Progenitor cell of endocrine pancreas (in vitro differentiated cells): ENCODE results near the gene TMEFF2. TPM values are rescaled to one million over a fixed set of nuclear protein-coding genes. Genes with fewer than 3 reads are reported as not detected.

Experiments used
- DNase-seq: peaks from one replicate; pipeline ENCODE4 v3.0.0; 2021; ENCODE audit warnings: low spot score; ENCODE audit not compliant: unreplicated experiment
- H3K27ac Mint-ChIP-seq: 2 replicates; pipeline ENCODE4 v1.8.0; 2021; ENCODE audit warnings: mild to moderate bottlenecking, moderate library complexity, mixed read lengths
- H3K27me3 Mint-ChIP-seq: 2 replicates; pipeline ENCODE4 v1.8.0; 2021; ENCODE audit warnings: mixed read lengths
- H3K36me3 Mint-ChIP-seq: 2 replicates; pipeline ENCODE4 v1.8.0; 2022; ENCODE audit warnings: mixed read lengths; ENCODE audit not compliant: insufficient read depth
- H3K4me1 Mint-ChIP-seq: 2 replicates; pipeline ENCODE4 v1.8.0; 2021; ENCODE audit warnings: low read depth, mixed read lengths
- H3K4me3 Mint-ChIP-seq: 2 replicates; pipeline ENCODE4 v1.8.0; 2021; ENCODE audit warnings: low read depth, mild to moderate bottlenecking, moderate library complexity, mixed read lengths
- H3K9me3 Mint-ChIP-seq: 2 replicates; pipeline ENCODE4 v1.8.0; 2021; ENCODE audit warnings: low read depth, mixed read lengths
- CTCF ChIP-seq: fragments of 200-600 bp; sonication (generic); IDR thresholded peaks from one replicate; pipeline ENCODE4 v1.5.0; 2021; ENCODE audit warnings: antibody characterized with exemption, mild to moderate bottlenecking; ENCODE audit not compliant: unreplicated experiment
- total RNA-seq: library from RNA; stranded (reverse); gene quantifications from 2 replicates; pipeline ENCODE4 v1.2.1, GENCODE V29; 2021

The TMEFF2 gene
- total RNA-seq, 1 donor from 2014 or later: 0.50 TPM

GRCh38 chr2:191908874-191909273, 285.9 kb downstream of the TMEFF2 start:
- no peak for DNase-seq
- no peaks in the 10 kb centered on the region for H3K9me3 Mint-ChIP-seq

GRCh38 chr2:191907545-191907944, 287.2 kb downstream of the TMEFF2 start:
- H3K27ac Mint-ChIP-seq: no peak overlapping the region
- H3K4me1 Mint-ChIP-seq: peaks cover 2% of the 10 kb centered on the region
- no peak overlapping the region for H3K4me3 Mint-ChIP-seq
- H3K36me3 Mint-ChIP-seq: no peaks in the 10 kb centered on the region
- no peak for TF ChIP-seq CTCF
- DNase-seq: no peak
- peaks cover 2% of the 10 kb centered on the region for H3K9me3 Mint-ChIP-seq
- no peaks in the 10 kb centered on the region for H3K27me3 Mint-ChIP-seq

More at GRCh38 chr2:191908874-191909273, 285.9 kb downstream of the TMEFF2 start:
- Mint-ChIP-seq H3K36me3 (no peaks in the 10 kb centered on the region), H3K4me3 (no peak overlapping the region), H3K27me3 (no peaks in the 10 kb centered on the region), H3K4me1 (peaks cover 3% of the 10 kb centered on the region), H3K27ac (no peak overlapping the region)
- no peak for TF ChIP-seq CTCF

- Mint-ChIP-seq H3K36me3 (no peaks in the 10 kb centered on the region), H3K4me3 (no peak overlapping the region), H3K27ac (no peak overlapping the region), H3K27me3 (no peaks in the 10 kb centered on the region), H3K9me3 (peaks cover 6% of the 10 kb centered on the region), H3K4me1 (no peaks in the 10 kb centered on the region)
- DNase-seq: no peak
- no peak for TF ChIP-seq CTCF
Observed at GRCh38 chr2:191907091-191907490, 287.6 kb downstream of the TMEFF2 start.

- Mint-ChIP-seq H3K9me3 (peaks cover 15% of the 10 kb centered on the region), H3K36me3 (peaks cover 2% of the 10 kb centered on the region), H3K27me3 (no peaks in the 10 kb centered on the region), H3K4me3 (no peak overlapping the region), H3K4me1 (no peaks in the 10 kb centered on the region), H3K27ac (no peak overlapping the region)
- DNase-seq: no peak
- TF ChIP-seq CTCF: no peak
Observed at GRCh38 chr2:191905336-191905735, 289.4 kb downstream of the TMEFF2 start.

- Mint-ChIP-seq H3K27ac (no peak overlapping the region), H3K36me3 (peaks cover 2% of the 10 kb centered on the region), H3K9me3 (peaks cover 16% of the 10 kb centered on the region), H3K27me3 (no peaks in the 10 kb centered on the region), H3K4me3 (no peak overlapping the region), H3K4me1 (peaks cover 13% of the 10 kb centered on the region)
- no peak for TF ChIP-seq CTCF
- no peak for DNase-seq
Observed at GRCh38 chr2:191901031-191901430, 293.7 kb downstream of the TMEFF2 start.
